WTC11 (cell line): ENCODE results near the gene CLCN1.

Experiments used
- CTCF ChIP-seq: fragments of 200-600 bp; IDR thresholded peaks from 2 replicates; pipeline ENCODE4 v1.8.0; 2022; ENCODE audit warnings: antibody characterized with exemption
- ETV6 ChIP-seq: sonication (generic); formaldehyde crosslinking; IDR thresholded peaks from 2 replicates; pipeline ENCODE4 v1.8.1; 2022; ENCODE audit warnings: mild to moderate bottlenecking, missing genetic modification reagents
- FOXP4 ChIP-seq: sonication (generic); formaldehyde crosslinking; IDR thresholded peaks from 2 replicates; pipeline ENCODE4 v1.8.0; 2022; ENCODE audit warnings: mild to moderate bottlenecking, missing genetic modification reagents
- RELA ChIP-seq: sonication (generic); formaldehyde crosslinking; IDR thresholded peaks from 2 replicates; pipeline ENCODE4 v1.8.1; 2022; ENCODE audit warnings: missing genetic modification reagents, mild to moderate bottlenecking, borderline replicate concordance
- TEAD4 ChIP-seq: sonication (generic); formaldehyde crosslinking; IDR thresholded peaks from 2 replicates; pipeline ENCODE4 v1.8.0; 2022; ENCODE audit warnings: mild to moderate bottlenecking, missing genetic modification reagents
- USF1 ChIP-seq: sonication (generic); formaldehyde crosslinking; IDR thresholded peaks from 2 replicates; pipeline ENCODE4 v1.8.0; 2022; ENCODE audit warnings: mild to moderate bottlenecking, missing genetic modification reagents
- USF2 ChIP-seq: sonication (generic); formaldehyde crosslinking; IDR thresholded peaks from 2 replicates; pipeline ENCODE4 v1.8.1; 2023; ENCODE audit warnings: mild to moderate bottlenecking, missing genetic modification reagents, moderate library complexity
- ZNF281 ChIP-seq: sonication (generic); formaldehyde crosslinking; IDR thresholded peaks from 2 replicates; pipeline ENCODE4 v1.8.0; 2023; ENCODE audit warnings: mild to moderate bottlenecking, missing genetic modification reagents
- ZNF512 ChIP-seq: sonication (generic); formaldehyde crosslinking; IDR thresholded peaks from 2 replicates; pipeline ENCODE4 v1.8.1; 2022; ENCODE audit warnings: missing genetic modification reagents, borderline replicate concordance
- ZSCAN18 ChIP-seq: fragments of 250-450 bp; sonication (Bioruptor Pico); IDR thresholded peaks from 2 replicates; pipeline ENCODE4 v2.1.2; 2022; ENCODE audit warnings: mild to moderate bottlenecking, moderate library complexity

GRCh38 chr7:143360788-143361551 is 45.1 kb downstream of the CLCN1 start:
- TF ChIP-seq CTCF (no peak), RELA (CRISPR knock-in tag) (no peak), ZSCAN18 (no peak), USF1 (CRISPR knock-in tag) (no peak), TEAD4 (CRISPR knock-in tag) (no peak), ETV6 (CRISPR knock-in tag) (no peak), ZNF512 (CRISPR knock-in tag) (no peak), FOXP4 (no peak), USF2 (CRISPR knock-in tag) (no peak), ZNF281 (CRISPR knock-in tag) (no peak)
